SK-N-SH (cell line): ENCODE data around the gene MGRN1. TPM values are rescaled to one million over a fixed set of nuclear protein-coding genes. Genes with fewer than 3 reads are reported as not detected.

Experiments
- CTCF ChIA-PET: fragments of 300-600, 350-600 bp; formaldehyde crosslinking; extraction: SDS; loops from one replicate; lab custom pipeline; 2021; lab: Yijun Ruan, JAX
- POLR2A ChIA-PET: fragments of 350-600 bp; sonication (Branson Sonifier 250); formaldehyde crosslinking; extraction: SDS; loops from one replicate; lab custom pipeline; 2020; ENCODE audit warnings: antibody characterized with exemption, inconsistent platforms; lab: Yijun Ruan, JAX
- DNase-seq: peaks from one replicate; pipeline ENCODE4 v3.0.0; 2012
- H2AFZ ChIP-seq: fragments of 200-600 bp; sonication (generic); 2 replicates; pipeline ENCODE4 v1.8.1; 2016; ENCODE audit warnings: antibody characterized with exemption, mild to moderate bottlenecking, low read depth
- H3F3A ChIP-seq: fragments of 200-600 bp; sonication (generic); replicated peaks from 2 replicates; pipeline ENCODE3; 2016; ENCODE audit warnings: antibody characterized with exemption, mild to moderate bottlenecking; ENCODE audit not compliant: insufficient read depth
- H3K27ac ChIP-seq, 2 experiments: fragments of 200-500 bp in 1 of 2; fragments of 200-600 bp in 1 of 2; sonication (Bioruptor generic) in 1 of 2; sonication (generic), shearing (Covaris generic) in 1 of 2; 2 replicates each; pipeline versions ENCODE4 v1.5.1 to v1.6.1; 2014 to 2016; ENCODE audit warnings: low read depth in 2 of 2, inconsistent platforms in 1 of 2, low read length in 1 of 2, mild to moderate bottlenecking in 1 of 2, mixed read lengths in 1 of 2
- H3K27me3 ChIP-seq: fragments of 200-600 bp; sonication (generic), shearing (Covaris generic); 2 replicates; pipeline ENCODE4 v1.6.1; 2016; ENCODE audit warnings: mixed run types; ENCODE audit not compliant: insufficient read depth
- H3K36me3 ChIP-seq, 2 experiments: fragments of 200-500 bp in 1 of 2; fragments of 200-600 bp in 1 of 2; sonication (Bioruptor generic) in 1 of 2; sonication (generic) in 1 of 2; replicated peaks in 1 of 2; 2 replicates each; pipeline versions ENCODE3 to v1.5.1; 2014 to 2016; ENCODE audit warnings: low read length in 1 of 2, mild to moderate bottlenecking in 1 of 2; ENCODE audit not compliant: insufficient read depth in 2 of 2, control insufficient read depth in 1 of 2
- H3K4me1 ChIP-seq, 2 experiments: fragments of 200-500 bp in 1 of 2; fragments of 200-600 bp in 1 of 2; sonication (Bioruptor generic) in 1 of 2; sonication (generic), shearing (Covaris generic) in 1 of 2; 2 replicates each; pipeline versions ENCODE4 v1.5.1 to v1.6.1; 2014 to 2016; ENCODE audit warnings: low read depth in 1 of 2, low read length in 1 of 2, mixed run types in 1 of 2; ENCODE audit not compliant: insufficient read depth in 2 of 2, control insufficient read depth in 1 of 2
- H3K4me2 ChIP-seq: fragments of 200-600 bp; sonication (generic), shearing (Covaris generic); 2 replicates; pipeline ENCODE4 v1.6.1; 2017; ENCODE audit warnings: mixed run types
- H3K4me3 ChIP-seq, 2 experiments: fragments of 200-500 bp in 1 of 2; fragments of 200-600 bp in 1 of 2; sonication (Bioruptor generic) in 1 of 2; sonication (generic), shearing (Covaris generic) in 1 of 2; 2 replicates each; pipeline versions ENCODE4 v1.5.1 to v1.8.1; 2014 to 2016; ENCODE audit warnings: low read depth in 2 of 2, inconsistent platforms in 1 of 2, low read length in 1 of 2, mild to moderate bottlenecking in 1 of 2, mixed read lengths in 1 of 2, moderate library complexity in 1 of 2
- H3K79me2 ChIP-seq: fragments of 200-600 bp; sonication (generic); 2 replicates; pipeline ENCODE4 v1.8.1; 2017; ENCODE audit warnings: mild to moderate bottlenecking; ENCODE audit not compliant: insufficient read depth
- H3K9ac ChIP-seq: fragments of 200-600 bp; sonication (generic); 2 replicates; pipeline ENCODE4 v1.6.1; 2017; ENCODE audit warnings: mixed run types
- H3K9me2 ChIP-seq: fragments of 200-600 bp; sonication (generic); 2 replicates; pipeline ENCODE4 v1.6.1; 2017; ENCODE audit warnings: mixed run types
- H3K9me3 ChIP-seq: fragments of 200-600 bp; sonication (generic); 2 replicates; pipeline ENCODE4 v1.6.1; 2017; ENCODE audit warnings: mixed run types, mild to moderate bottlenecking, moderate library complexity
- H4K20me1 ChIP-seq: fragments of 200-600 bp; sonication (generic); 2 replicates; pipeline ENCODE4 v1.6.1; 2017; ENCODE audit warnings: mild to moderate bottlenecking, mixed run types; ENCODE audit not compliant: insufficient read depth
- EP300 ChIP-seq, 2 experiments: IDR thresholded peaks; 2 replicates each; pipeline versions ENCODE4 v1.4.0 to v1.6.1; 2012; ENCODE audit warnings: borderline replicate concordance in 1 of 2, low read depth in 1 of 2, low read length in 1 of 2
- EZH2phosphoT487 ChIP-seq: fragments of 200-600 bp; sonication (generic); IDR thresholded peaks from 2 replicates; pipeline ENCODE4 v1.6.1; 2017; ENCODE audit warnings: low read depth, mixed run types, mild to moderate bottlenecking, antibody characterized with exemption, moderate library complexity, borderline replicate concordance
- FOXM1 ChIP-seq: IDR thresholded peaks from 2 replicates; pipeline ENCODE4 v1.4.0; 2012; ENCODE audit warnings: low read depth, mild to moderate bottlenecking
- TAF1 ChIP-seq: IDR thresholded peaks from 2 replicates; pipeline ENCODE4 v1.6.1; 2012; ENCODE audit warnings: low read depth, mild to moderate bottlenecking, low read length, moderate library complexity, borderline replicate concordance
- WGBS: methylation state at CpG from one replicate; pipeline ENCODE4 v1.1.6; 2017; ENCODE audit warnings: low lambda C conversion rate; 5-methylcytosine and 5-hydroxymethylcytosine counted together
- polyA plus RNA-seq, 3 experiments: library from polyadenylated mRNA; depleted of rRNA; stranded (reverse); fragments of >200 nt; gene quantifications; 2 replicates each; pipeline ENCODE4 v1.2.3, GENCODE V29; 2012
- TF ChIP-seq, protein P1 (sequence below): fragments of 150-350 bp; IDR thresholded peaks from 2 replicates; pipeline ENCODE4 v1.6.1; 2016; ENCODE audit warnings: mild to moderate bottlenecking, low read depth, low read length
- TF ChIP-seq, protein P2 (sequence below): IDR thresholded peaks from 2 replicates; pipeline ENCODE4 v1.6.1; 2012; ENCODE audit warnings: mild to moderate bottlenecking, low read depth, low read length, moderate library complexity
- TF ChIP-seq, protein P3 (sequence below): fragments of 200-600 bp; sonication (generic); IDR thresholded peaks from 2 replicates; pipeline ENCODE4 v1.6.1; 2017; ENCODE audit warnings: antibody characterized with exemption, mild to moderate bottlenecking, moderate library complexity
- TF ChIP-seq, protein P4 (sequence below): IDR thresholded peaks from 2 replicates; pipeline ENCODE4; 2012
- TF ChIP-seq, protein P5 (sequence below): IDR thresholded peaks from 2 replicates; pipeline ENCODE4 v1.4.0; 2012; ENCODE audit warnings: low read depth

The MGRN1 gene
- polyA plus RNA-seq, 1 of the 3 experiments (the other 2 are of a cell fraction): 13.3 TPM

DNA sequence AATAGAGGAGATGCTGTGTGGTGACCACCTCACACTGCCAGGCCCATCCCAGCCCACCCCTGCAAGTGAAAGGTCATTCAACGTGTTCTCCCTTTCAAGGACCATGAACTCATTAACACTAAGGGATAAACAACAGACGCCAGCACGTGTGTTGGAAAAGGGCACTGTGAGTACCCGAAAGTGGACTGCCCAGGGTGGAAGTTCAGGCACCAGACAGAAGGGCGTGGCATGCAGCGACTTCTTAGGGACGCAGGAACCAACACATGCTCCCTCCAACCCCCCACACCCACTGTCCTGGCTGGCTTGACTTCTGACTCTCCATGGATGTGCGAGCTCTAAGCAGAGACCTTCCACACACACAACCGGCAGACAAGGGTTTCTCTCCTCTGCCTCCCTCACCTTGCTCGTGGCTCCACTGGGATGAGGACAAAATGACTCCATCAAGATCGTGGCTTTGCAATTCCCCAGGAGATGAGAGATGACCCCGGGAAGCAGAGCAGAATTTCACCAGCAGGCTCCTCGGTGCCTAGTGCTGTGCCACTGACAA is 20.9 kb upstream of the MGRN1 start:
- H3K36me3 ChIP-seq: peaks cover 0 to 7% of the 10 kb centered on the region in 2 experiments
- no peaks in the 10 kb centered on the region for H3F3A ChIP-seq
- peaks cover 4% of the 10 kb centered on the region; the same call in 1 of the 2 replicates for H4K20me1 ChIP-seq
- ChIA-PET CTCF (interaction anchor here (1.0 to 1.1 kb wide), 2 partner anchors 18 to 353 kb away, joined by 3 read pairs; no protein-coding TSS in a partner anchor), POLR2A (no interaction called here)
- no peak overlapping the region for H3K4me3 ChIP-seq
- peak; percentile 17 for DNase-seq
- H3K9me3 ChIP-seq: no peaks in the 10 kb centered on the region
- H3K27me3 ChIP-seq: no peaks in the 10 kb centered on the region
- 93% methylated on average over 12 of the region's 13 CpGs for WGBS
- no peak overlapping the region for H3K9ac ChIP-seq
- H3K4me2 ChIP-seq: no peak overlapping the region
- no peaks in the 10 kb centered on the region for H3K9me2 ChIP-seq
- H3K79me2 ChIP-seq: no peaks in the 10 kb centered on the region
- H3K4me1 ChIP-seq: peaks cover 0 to 2% of the 10 kb centered on the region in 2 experiments; a peak in 1 of 4 replicates
- H3K27ac ChIP-seq: no peak overlapping the region
- no peak overlapping the region for H2AFZ ChIP-seq
- TF ChIP-seq, protein P1, sequence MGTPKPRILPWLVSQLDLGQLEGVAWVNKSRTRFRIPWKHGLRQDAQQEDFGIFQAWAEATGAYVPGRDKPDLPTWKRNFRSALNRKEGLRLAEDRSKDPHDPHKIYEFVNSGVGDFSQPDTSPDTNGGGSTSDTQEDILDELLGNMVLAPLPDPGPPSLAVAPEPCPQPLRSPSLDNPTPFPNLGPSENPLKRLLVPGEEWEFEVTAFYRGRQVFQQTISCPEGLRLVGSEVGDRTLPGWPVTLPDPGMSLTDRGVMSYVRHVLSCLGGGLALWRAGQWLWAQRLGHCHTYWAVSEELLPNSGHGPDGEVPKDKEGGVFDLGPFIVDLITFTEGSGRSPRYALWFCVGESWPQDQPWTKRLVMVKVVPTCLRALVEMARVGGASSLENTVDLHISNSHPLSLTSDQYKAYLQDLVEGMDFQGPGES: no peak
- TF ChIP-seq, protein P2, sequence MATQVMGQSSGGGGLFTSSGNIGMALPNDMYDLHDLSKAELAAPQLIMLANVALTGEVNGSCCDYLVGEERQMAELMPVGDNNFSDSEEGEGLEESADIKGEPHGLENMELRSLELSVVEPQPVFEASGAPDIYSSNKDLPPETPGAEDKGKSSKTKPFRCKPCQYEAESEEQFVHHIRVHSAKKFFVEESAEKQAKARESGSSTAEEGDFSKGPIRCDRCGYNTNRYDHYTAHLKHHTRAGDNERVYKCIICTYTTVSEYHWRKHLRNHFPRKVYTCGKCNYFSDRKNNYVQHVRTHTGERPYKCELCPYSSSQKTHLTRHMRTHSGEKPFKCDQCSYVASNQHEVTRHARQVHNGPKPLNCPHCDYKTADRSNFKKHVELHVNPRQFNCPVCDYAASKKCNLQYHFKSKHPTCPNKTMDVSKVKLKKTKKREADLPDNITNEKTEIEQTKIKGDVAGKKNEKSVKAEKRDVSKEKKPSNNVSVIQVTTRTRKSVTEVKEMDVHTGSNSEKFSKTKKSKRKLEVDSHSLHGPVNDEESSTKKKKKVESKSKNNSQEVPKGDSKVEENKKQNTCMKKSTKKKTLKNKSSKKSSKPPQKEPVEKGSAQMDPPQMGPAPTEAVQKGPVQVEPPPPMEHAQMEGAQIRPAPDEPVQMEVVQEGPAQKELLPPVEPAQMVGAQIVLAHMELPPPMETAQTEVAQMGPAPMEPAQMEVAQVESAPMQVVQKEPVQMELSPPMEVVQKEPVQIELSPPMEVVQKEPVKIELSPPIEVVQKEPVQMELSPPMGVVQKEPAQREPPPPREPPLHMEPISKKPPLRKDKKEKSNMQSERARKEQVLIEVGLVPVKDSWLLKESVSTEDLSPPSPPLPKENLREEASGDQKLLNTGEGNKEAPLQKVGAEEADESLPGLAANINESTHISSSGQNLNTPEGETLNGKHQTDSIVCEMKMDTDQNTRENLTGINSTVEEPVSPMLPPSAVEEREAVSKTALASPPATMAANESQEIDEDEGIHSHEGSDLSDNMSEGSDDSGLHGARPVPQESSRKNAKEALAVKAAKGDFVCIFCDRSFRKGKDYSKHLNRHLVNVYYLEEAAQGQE: no peak
- no peak for TF ChIP-seq EZH2phosphoT487
- no peak for TF ChIP-seq FOXM1
- TF ChIP-seq TAF1: no peak
- no peak for TF ChIP-seq EP300 (IDR thresholded peaks at IDR 0.05; ENCODE audit: borderline replicate concordance in 1 of 2, low read depth in 1 of 2, low read length in 1 of 2)
- TF ChIP-seq, protein P3, sequence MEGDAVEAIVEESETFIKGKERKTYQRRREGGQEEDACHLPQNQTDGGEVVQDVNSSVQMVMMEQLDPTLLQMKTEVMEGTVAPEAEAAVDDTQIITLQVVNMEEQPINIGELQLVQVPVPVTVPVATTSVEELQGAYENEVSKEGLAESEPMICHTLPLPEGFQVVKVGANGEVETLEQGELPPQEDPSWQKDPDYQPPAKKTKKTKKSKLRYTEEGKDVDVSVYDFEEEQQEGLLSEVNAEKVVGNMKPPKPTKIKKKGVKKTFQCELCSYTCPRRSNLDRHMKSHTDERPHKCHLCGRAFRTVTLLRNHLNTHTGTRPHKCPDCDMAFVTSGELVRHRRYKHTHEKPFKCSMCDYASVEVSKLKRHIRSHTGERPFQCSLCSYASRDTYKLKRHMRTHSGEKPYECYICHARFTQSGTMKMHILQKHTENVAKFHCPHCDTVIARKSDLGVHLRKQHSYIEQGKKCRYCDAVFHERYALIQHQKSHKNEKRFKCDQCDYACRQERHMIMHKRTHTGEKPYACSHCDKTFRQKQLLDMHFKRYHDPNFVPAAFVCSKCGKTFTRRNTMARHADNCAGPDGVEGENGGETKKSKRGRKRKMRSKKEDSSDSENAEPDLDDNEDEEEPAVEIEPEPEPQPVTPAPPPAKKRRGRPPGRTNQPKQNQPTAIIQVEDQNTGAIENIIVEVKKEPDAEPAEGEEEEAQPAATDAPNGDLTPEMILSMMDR: no peak
- TF ChIP-seq, protein P4, sequence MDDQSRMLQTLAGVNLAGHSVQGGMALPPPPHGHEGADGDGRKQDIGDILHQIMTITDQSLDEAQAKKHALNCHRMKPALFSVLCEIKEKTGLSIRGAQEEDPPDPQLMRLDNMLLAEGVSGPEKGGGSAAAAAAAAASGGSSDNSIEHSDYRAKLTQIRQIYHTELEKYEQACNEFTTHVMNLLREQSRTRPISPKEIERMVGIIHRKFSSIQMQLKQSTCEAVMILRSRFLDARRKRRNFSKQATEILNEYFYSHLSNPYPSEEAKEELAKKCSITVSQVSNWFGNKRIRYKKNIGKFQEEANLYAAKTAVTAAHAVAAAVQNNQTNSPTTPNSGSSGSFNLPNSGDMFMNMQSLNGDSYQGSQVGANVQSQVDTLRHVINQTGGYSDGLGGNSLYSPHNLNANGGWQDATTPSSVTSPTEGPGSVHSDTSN: no peak
- TF ChIP-seq, protein P5, sequence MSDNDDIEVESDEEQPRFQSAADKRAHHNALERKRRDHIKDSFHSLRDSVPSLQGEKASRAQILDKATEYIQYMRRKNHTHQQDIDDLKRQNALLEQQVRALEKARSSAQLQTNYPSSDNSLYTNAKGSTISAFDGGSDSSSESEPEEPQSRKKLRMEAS: no peak
- TF ChIP-seq, all 33 proteins: peak for 0
